SH-SY5Y (cell line): ENCODE data around the gene KCNMB1.

Experiments used
- GATA2 ChIP-seq: IDR thresholded peaks from 2 replicates; pipeline ENCODE4 v1.6.1; 2011; ENCODE audit warnings: mild to moderate bottlenecking, low read depth, low read length
- GATA3 ChIP-seq: IDR thresholded peaks from 2 replicates; pipeline ENCODE4 v1.6.1; 2011; ENCODE audit warnings: low read depth, mild to moderate bottlenecking, low read length, moderate library complexity

DNA sequence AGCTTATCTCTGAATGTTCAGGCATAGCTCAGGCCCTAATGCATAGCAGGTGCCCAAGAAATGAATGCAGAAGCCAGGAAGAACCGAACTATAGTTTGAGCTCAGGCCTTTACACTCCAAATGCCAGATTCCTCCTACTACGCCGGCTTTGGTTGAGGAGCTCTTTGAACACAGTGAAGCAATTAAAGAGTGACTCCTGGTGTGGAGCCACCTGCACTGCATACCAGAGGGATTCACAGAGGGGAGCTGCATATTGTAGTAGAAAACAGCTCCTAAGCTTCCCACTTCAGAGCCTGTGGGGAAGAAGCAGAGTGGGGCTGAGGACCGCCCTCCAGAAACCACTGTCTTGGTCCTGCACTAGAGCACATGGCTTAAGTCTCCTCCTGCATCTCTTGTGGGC is 14.5 kb upstream of the KCNMB1 start:
- no peak for TF ChIP-seq GATA2
- TF ChIP-seq GATA3, result no peak
